ENCODE results near the gene CCN5. TPM values are rescaled to one million over a fixed set of nuclear protein-coding genes. Genes with fewer than 3 reads are reported as not detected.
"Not testable (repeated sequence)": the region's sequence is repeated elsewhere in the genome, so short reads cannot be mapped to it uniquely, and the experiment has no call there.

CCN5 gene
- polyA plus RNA-seq, 1 experiment, result 2.0 TPM

- CTCF ChIA-PET, result interaction anchor here (2.5 kb wide), 1 partner anchor 10 kb away, joined by 11 read pairs; no protein-coding TSS in a partner anchor
- POLR2A ChIA-PET, result no interaction called here
- TF ChIP-seq, protein P1, sequence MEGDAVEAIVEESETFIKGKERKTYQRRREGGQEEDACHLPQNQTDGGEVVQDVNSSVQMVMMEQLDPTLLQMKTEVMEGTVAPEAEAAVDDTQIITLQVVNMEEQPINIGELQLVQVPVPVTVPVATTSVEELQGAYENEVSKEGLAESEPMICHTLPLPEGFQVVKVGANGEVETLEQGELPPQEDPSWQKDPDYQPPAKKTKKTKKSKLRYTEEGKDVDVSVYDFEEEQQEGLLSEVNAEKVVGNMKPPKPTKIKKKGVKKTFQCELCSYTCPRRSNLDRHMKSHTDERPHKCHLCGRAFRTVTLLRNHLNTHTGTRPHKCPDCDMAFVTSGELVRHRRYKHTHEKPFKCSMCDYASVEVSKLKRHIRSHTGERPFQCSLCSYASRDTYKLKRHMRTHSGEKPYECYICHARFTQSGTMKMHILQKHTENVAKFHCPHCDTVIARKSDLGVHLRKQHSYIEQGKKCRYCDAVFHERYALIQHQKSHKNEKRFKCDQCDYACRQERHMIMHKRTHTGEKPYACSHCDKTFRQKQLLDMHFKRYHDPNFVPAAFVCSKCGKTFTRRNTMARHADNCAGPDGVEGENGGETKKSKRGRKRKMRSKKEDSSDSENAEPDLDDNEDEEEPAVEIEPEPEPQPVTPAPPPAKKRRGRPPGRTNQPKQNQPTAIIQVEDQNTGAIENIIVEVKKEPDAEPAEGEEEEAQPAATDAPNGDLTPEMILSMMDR (IDR thresholded peaks at IDR 0.05; ENCODE audit: insufficient read depth, low read depth, low read length), result no peak
Measured at GRCh38 chr20:44756956-44757355, 41.8 kb downstream of the CCN5 start.

DNA sequence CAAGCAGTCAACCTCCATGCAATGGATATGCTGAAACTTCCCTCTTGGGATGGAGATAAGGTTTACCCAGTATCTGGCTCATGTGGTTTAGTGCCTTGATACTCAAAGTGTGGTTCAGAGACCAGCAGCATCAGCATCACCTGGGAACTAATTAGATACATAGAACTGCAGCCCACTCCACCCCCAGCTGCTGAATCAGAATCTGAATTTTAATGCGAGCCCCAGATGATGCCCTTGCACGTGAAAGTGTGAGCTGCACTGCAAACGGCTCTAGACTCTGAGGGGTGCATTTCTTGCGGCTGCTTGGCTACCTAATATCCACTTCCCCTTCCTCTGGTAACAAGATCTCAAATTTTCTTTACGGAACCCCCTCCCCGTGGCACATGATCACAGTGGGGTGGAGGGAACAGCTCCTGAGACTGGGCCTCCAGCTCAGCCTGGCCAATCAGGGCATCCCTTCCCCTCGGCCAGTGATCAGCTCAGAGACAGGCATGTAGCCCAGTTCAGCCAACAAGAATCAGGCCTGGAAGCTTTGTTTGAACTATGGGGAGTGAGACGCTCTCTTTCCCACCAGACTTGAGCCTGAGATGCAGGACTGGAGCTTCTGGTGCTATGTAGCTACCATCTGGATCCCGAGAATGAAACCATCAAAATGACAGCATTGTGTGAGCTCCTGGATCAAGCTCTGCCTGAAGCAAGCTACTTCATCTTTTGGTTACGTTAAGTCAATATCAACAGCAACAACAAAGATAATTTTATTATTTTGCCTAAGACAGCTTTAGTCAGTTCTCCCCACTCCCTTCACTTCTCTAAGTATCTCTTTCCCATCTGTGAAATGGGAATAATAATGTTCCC is 43.3 kb downstream of the CCN5 start:
- H3K4me3 ChIP-seq (ENCODE audit: low read depth, low read length), result no peak overlapping the region
- no peak for DNase-seq (ENCODE audit: low read depth)
- POLR2A ChIA-PET, result no interaction called here
- TF ChIP-seq, protein P1 (IDR thresholded peaks at IDR 0.05; ENCODE audit: insufficient read depth, low read depth, low read length), result no peak
- CTCF ChIA-PET, result interaction anchor here (0.5 to 2.5 kb wide), 3 partner anchors 11 to 120 kb away, joined by 3 to 11 read pairs (median 3); no protein-coding TSS in a partner anchor
- H3K27me3 ChIP-seq (ENCODE audit: control insufficient read depth, insufficient read depth, low read length), result peaks cover 6% of the 10 kb centered on the region
- no peaks in the 10 kb centered on the region for H3K36me3 ChIP-seq (ENCODE audit: control insufficient read depth, insufficient read depth, low read length)

More at GRCh38 chr20:44756956-44757355, 41.8 kb downstream of the CCN5 start:
- Histone ChIP-seq H3K27me3 (ENCODE audit: control insufficient read depth, insufficient read depth, low read length) (peaks cover 10% of the 10 kb centered on the region), H3K4me3 (ENCODE audit: low read depth, low read length) (no peak overlapping the region), H3K36me3 (ENCODE audit: control insufficient read depth, insufficient read depth, low read length) (no peaks in the 10 kb centered on the region)
- no peak for DNase-seq (ENCODE audit: low read depth)

- ChIA-PET CTCF (no interaction called here), POLR2A (no interaction called here)
- Histone ChIP-seq H3K4me3 (ENCODE audit: low read depth, low read length) (no peak overlapping the region), H3K27me3 (ENCODE audit: control insufficient read depth, insufficient read depth, low read length) (peaks cover 6% of the 10 kb centered on the region), H3K36me3 (ENCODE audit: control insufficient read depth, insufficient read depth, low read length) (no peaks in the 10 kb centered on the region)
- TF ChIP-seq, protein P1 (IDR thresholded peaks at IDR 0.05; ENCODE audit: insufficient read depth, low read depth, low read length), result no peak
- no peak for DNase-seq (ENCODE audit: low read depth)
Measured at GRCh38 chr20:44759595-44759994, 44.4 kb downstream of the CCN5 start.

- ChIA-PET POLR2A (no interaction called here), CTCF (interaction anchor here (1.2 kb wide), 1 partner anchor 14 kb away, joined by 3 read pairs; no protein-coding TSS in a partner anchor)
- Histone ChIP-seq H3K36me3 (ENCODE audit: control insufficient read depth, insufficient read depth, low read length) (no peaks in the 10 kb centered on the region), H3K4me3 (ENCODE audit: low read depth, low read length) (no peak overlapping the region), H3K27me3 (ENCODE audit: control insufficient read depth, insufficient read depth, low read length) (peaks cover 9% of the 10 kb centered on the region)
- no peak for DNase-seq (ENCODE audit: low read depth)
- TF ChIP-seq, protein P1 (IDR thresholded peaks at IDR 0.05; ENCODE audit: insufficient read depth, low read depth, low read length), result no peak
Measured at GRCh38 chr20:44761423-44761822, 46.3 kb downstream of the CCN5 start.

DNA sequence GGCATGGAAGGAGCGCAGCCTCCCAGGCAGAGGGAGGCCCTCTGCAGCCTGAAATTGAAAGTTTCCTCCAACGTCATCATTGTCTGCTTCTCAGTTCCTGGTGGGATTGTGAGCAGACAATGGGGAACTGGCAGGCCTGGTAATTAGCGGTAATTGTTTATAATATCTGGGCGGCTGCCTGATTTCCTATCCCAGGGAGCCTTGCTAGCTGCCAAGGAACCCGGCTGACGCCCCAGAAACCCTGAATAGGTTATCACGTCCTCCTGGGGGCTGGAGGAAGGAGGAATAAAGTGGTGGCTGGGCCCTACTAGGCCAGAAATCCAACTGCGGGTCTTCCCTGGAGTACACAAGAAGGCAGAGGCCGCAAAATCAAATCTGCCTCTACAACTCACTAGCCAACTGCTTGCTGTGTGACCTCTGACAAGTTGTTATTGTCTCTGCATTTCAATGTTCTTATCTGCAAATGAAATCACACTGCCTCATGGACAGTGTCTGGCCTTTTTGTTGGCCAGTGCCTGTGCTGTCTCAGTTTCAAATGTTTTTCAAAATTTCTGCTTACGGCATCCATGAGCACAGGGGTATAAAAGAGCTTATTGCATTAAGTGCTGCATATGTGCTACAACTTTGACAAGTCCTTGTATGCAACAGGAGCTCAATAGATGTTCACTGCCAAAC is 47.4 kb downstream of the CCN5 start:
- CTCF ChIA-PET, result interaction anchor here (1.2 kb wide), 1 partner anchor 15 kb away, joined by 3 read pairs; no protein-coding TSS in a partner anchor
- TF ChIP-seq, protein P1 (IDR thresholded peaks at IDR 0.05; ENCODE audit: insufficient read depth, low read depth, low read length), result no peak
- Histone ChIP-seq H3K27me3 (ENCODE audit: control insufficient read depth, insufficient read depth, low read length) (peaks cover 10% of the 10 kb centered on the region), H3K4me3 (ENCODE audit: low read depth, low read length) (no peak overlapping the region), H3K36me3 (ENCODE audit: control insufficient read depth, insufficient read depth, low read length) (no peaks in the 10 kb centered on the region)
- POLR2A ChIA-PET, result no interaction called here
- no peak for DNase-seq (ENCODE audit: low read depth)

- POLR2A ChIA-PET; H3K36me3 ChIP-seq (ENCODE audit: control insufficient read depth, insufficient read depth, low read length); H3K4me3 ChIP-seq (ENCODE audit: low read depth, low read length); DNase-seq (ENCODE audit: low read depth): not testable (repeated sequence)
- peaks cover 12% of the 10 kb centered on the region for H3K27me3 ChIP-seq (ENCODE audit: control insufficient read depth, insufficient read depth, low read length)
- CTCF ChIA-PET, result interaction anchor here (1.0 kb wide), 1 partner anchor 10 kb away, joined by 4 read pairs; no protein-coding TSS in a partner anchor
Measured at GRCh38 chr20:44763798-44764197, 48.6 kb downstream of the CCN5 start.
